Tibial nerve (tissue), 4 donors: ENCODE measurements around the gene ARHGAP27. TPM values are rescaled to one million over a fixed set of nuclear protein-coding genes. Genes with fewer than 3 reads are reported as not detected.

Experiments used
- DNase-seq, 2 donors: peaks; one replicate each; pipeline ENCODE4 v3.0.0-alpha.2; 2019; ENCODE audit warnings: low spot score in 2 of 2
- H3K27ac ChIP-seq, 4 donors: fragments of 200-600 bp; sonication (generic) in 3 of 4; one replicate each; pipeline ENCODE4 v1.5.1; 2017 to 2019; ENCODE audit warnings: mild to moderate bottlenecking in 1 of 4
- H3K27me3 ChIP-seq, 2 donors: fragments of 200-600 bp; sonication (generic) in 1 of 2; one replicate each; pipeline versions ENCODE4 v1.5.1 to v1.6.0; 2017 to 2019
- H3K36me3 ChIP-seq, 3 donors: fragments of 200-600 bp; sonication (generic); one replicate each; pipeline ENCODE4 v1.5.1; 2018 to 2019
- H3K4me1 ChIP-seq, 4 donors: fragments of 200-600 bp; sonication (generic) in 3 of 4; one replicate each; pipeline ENCODE4 v1.5.1; 2017 to 2019
- H3K4me3 ChIP-seq, 4 donors: fragments of 200-600 bp; sonication (generic) in 3 of 4; one replicate each; pipeline ENCODE4 v1.5.1; 2017 to 2019; ENCODE audit warnings: mild to moderate bottlenecking in 1 of 4, moderate library complexity in 1 of 4
- H3K9me3 ChIP-seq, 4 donors: fragments of 200-600 bp; sonication (generic) in 3 of 4; one replicate each; pipeline ENCODE4 v1.5.1; 2017 to 2019
- EP300 ChIP-seq, 2 donors: sonication (generic); formaldehyde crosslinking; IDR thresholded peaks; one replicate each; pipeline ENCODE4 v1.6.1; 2017; ENCODE audit warnings: antibody characterized with exemption in 2 of 2, mild to moderate bottlenecking in 1 of 2
- POLR2A ChIP-seq, 2 donors: fragments of 450-650 bp; IDR thresholded peaks; one replicate each; pipeline ENCODE4 v1.6.1; 2017; ENCODE audit warnings: antibody characterized with exemption in 2 of 2, mild to moderate bottlenecking in 2 of 2, moderate library complexity in 2 of 2
- WGBS, 2 donors: methylation state at CpG; one replicate each; pipeline ENCODE4 v1.1.5; 2018; 5-methylcytosine and 5-hydroxymethylcytosine counted together
- total RNA-seq, 4 donors: library from RNA; depleted of rRNA; stranded (reverse); fragments of >200 nt; gene quantifications; one replicate each; pipeline ENCODE4 v1.1.0, GENCODE V29; 2016
- TF ChIP-seq, protein P1 (sequence below), 5 experiments: fragments of 200-600 bp in 3 of 5; fragments of 450-650 bp in 2 of 5; sonication (generic) in 3 of 5; IDR thresholded peaks; one replicate each; pipeline ENCODE4 v1.5.1; 2016 to 2019; ENCODE audit warnings: antibody characterized with exemption in 5 of 5, mild to moderate bottlenecking in 3 of 5, moderate library complexity in 2 of 5

ARHGAP27 gene
- total RNA-seq, 4 donors from 2014 or later, result 18.4 to 36.3 (median 22.5) TPM

DNA sequence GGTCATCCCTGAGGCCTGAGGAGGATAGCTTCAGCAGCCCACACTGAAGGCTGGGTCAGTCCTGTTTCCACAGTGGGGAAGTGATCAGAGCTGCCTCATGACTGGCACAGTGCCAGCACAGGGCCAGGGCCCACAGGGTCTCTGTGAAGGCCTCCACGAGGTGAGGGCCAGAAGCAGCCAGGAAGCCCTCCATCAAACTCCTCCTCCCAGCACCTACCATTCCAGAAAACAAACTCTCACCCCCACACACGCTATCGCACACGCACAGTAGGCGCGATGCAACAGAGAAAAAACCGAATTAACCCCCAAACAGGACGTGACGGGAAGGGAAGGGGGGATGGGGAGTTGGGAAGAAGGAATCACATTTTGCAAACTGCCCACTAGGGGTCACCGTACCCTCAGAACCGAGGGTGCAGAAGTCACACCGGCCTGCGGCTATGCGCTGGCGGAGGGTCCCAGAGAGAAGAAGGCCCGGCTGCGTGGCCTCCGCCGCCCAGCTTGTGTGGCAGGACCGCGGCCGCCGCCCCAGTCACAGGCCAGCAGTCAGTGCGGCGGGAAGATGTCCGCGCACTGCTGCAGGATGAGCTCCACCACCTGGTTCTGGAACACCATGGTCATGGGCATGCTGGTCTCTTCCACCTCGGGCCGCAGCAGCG lies 37.6 kb downstream of the ARHGAP27 start:
- Histone ChIP-seq H3K9me3 (no peaks in the 10 kb centered on the region), H3K27ac (no peak overlapping the region), H3K4me1 (peaks cover 0 to 12% (median 0%) of the 10 kb centered on the region in 4 donors), H3K4me3 (peak overlapping the region; percentile 6 to 40 (median 21)), H3K27me3 (peaks cover 0 to 10% of the 10 kb centered on the region in 2 donors), H3K36me3 (peaks cover 0 to 27% (median 5%) of the 10 kb centered on the region in 3 donors)
- TF ChIP-seq, protein P1, sequence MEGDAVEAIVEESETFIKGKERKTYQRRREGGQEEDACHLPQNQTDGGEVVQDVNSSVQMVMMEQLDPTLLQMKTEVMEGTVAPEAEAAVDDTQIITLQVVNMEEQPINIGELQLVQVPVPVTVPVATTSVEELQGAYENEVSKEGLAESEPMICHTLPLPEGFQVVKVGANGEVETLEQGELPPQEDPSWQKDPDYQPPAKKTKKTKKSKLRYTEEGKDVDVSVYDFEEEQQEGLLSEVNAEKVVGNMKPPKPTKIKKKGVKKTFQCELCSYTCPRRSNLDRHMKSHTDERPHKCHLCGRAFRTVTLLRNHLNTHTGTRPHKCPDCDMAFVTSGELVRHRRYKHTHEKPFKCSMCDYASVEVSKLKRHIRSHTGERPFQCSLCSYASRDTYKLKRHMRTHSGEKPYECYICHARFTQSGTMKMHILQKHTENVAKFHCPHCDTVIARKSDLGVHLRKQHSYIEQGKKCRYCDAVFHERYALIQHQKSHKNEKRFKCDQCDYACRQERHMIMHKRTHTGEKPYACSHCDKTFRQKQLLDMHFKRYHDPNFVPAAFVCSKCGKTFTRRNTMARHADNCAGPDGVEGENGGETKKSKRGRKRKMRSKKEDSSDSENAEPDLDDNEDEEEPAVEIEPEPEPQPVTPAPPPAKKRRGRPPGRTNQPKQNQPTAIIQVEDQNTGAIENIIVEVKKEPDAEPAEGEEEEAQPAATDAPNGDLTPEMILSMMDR (IDR thresholded peaks at IDR 0.05), result peak; percentile 48 to 86 (median 71)
- TF ChIP-seq POLR2A (IDR thresholded peaks at IDR 0.05), result no peak
- DNase-seq, result peak; percentile 20 to 43
- WGBS, 2 donors, result 7 to 13% methylated on average over 30 of the region's 30 CpGs

DNA sequence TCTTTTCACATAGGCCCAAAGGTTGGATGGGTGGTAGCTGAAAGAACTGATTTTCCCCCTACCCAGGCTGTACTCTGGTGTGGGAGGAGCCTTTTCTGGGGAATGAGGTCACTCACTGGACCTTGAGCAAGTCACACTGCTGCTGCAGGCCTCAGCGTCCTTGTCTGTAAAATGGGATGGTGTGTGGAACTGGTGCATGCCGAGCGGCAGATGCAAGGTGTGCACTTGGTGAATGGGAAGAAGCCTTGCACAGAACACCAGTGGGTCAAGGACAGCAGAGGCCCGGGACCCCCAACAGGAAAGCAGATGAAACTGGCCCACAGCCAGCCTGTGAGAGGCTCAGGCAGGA lies 38.1 kb downstream of the ARHGAP27 start:
- DNase-seq, result no peak
- H3K27me3 ChIP-seq, result peaks cover 0 to 15% of the 10 kb centered on the region in 2 donors
- no peak overlapping the region for H3K4me3 ChIP-seq
- no peaks in the 10 kb centered on the region for H3K9me3 ChIP-seq
- peaks cover 0 to 27% (median 5%) of the 10 kb centered on the region in 3 donors for H3K36me3 ChIP-seq
- H3K4me1 ChIP-seq, result peaks cover 0 to 12% (median 0%) of the 10 kb centered on the region in 4 donors
- WGBS, 2 donors, result 69 to 75% methylated on average over 4 of the region's 4 CpGs
- no peak overlapping the region for H3K27ac ChIP-seq
- TF ChIP-seq EP300 (IDR thresholded peaks at IDR 0.05) (no peak), POLR2A (IDR thresholded peaks at IDR 0.05) (no peak)
- TF ChIP-seq, protein P1 (IDR thresholded peaks at IDR 0.05), result no peak

DNA sequence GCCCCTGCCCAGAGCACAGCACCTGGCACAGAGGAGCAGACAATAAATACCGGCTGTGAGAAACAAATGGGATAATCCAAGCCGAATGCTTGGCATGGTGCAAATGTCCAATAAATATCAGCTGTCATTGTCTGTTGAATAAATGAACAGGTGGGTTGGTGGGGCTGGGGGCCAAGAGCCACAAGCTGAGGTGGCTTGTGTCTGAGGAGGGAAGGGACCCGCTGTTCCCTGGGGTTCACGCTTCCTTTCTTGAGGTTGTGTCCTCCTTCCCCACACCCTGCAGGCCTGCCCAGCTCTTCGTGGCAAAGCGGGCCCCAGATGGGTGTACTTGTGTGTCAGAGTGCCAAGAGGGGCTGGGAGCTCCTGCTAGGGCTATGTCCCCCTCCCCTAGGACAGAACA lies 38.6 kb downstream of the ARHGAP27 start:
- Histone ChIP-seq H3K27me3 (peaks cover 0 to 19% of the 10 kb centered on the region in 2 donors), H3K27ac (no peak overlapping the region), H3K9me3 (no peaks in the 10 kb centered on the region), H3K4me1 (peaks cover 0 to 12% (median 0%) of the 10 kb centered on the region in 4 donors), H3K4me3 (no peak overlapping the region), H3K36me3 (peaks cover 0 to 27% (median 5%) of the 10 kb centered on the region in 3 donors)
- TF ChIP-seq, protein P1 (IDR thresholded peaks at IDR 0.05), result no peak
- TF ChIP-seq EP300 (IDR thresholded peaks at IDR 0.05) (no peak), POLR2A (IDR thresholded peaks at IDR 0.05) (no peak)
- DNase-seq, result no peak
- WGBS, 2 donors, result 83 to 95% methylated on average over 6 of the region's 6 CpGs

DNA sequence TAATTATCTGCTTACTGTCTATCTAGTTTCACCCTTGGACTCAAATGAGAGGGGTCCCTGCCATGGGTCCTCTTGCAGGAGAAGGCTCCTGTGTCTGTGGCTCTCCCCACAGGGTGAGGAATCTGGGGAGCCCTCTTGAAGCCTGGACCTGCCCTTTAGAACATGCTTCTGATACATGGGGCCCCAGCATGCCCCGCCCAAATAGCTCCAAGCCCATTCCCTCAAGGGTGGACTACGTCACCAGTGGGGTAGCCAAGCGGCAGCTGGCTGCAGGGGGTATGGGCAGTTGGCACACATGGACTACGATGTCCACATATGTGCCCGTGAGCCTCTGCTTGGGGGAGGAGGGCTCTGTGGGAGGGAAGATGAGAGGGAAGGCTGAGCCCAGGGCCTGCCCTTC lies 39.3 kb downstream of the ARHGAP27 start:
- 89 to 92% methylated on average over 5 of the region's 5 CpGs for WGBS, 2 donors
- H3K4me1 ChIP-seq, result peaks cover 0 to 12% (median 0%) of the 10 kb centered on the region in 4 donors
- no peaks in the 10 kb centered on the region for H3K9me3 ChIP-seq
- peaks cover 0 to 26% of the 10 kb centered on the region in 2 donors for H3K27me3 ChIP-seq
- no peak for DNase-seq
- peaks cover 0 to 23% (median 5%) of the 10 kb centered on the region in 3 donors for H3K36me3 ChIP-seq
- H3K4me3 ChIP-seq, result no peak overlapping the region
- H3K27ac ChIP-seq, result no peak overlapping the region
- TF ChIP-seq, protein P1 (IDR thresholded peaks at IDR 0.05), result no peak
- no peak for TF ChIP-seq EP300 (IDR thresholded peaks at IDR 0.05)
- TF ChIP-seq POLR2A (IDR thresholded peaks at IDR 0.05), result no peak

DNA sequence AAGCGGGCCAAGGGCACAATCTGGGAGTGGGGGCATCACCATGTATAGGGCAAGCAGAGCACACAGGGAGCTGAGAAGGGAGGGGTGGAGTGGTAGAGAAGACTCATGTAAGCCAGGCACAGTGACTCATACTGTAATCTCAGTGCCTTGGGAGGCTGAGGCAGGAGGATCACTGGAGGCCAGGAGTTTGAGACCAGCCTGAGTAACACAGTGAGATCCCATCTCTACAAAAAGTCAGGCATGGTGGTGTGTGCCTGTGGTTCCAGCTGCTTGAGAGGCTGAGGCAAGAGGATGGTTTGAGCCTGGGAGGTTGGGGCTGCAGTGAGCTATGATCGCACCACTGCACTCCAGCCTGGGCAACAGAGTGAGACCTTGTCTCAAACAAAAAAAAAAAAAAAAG lies 40.8 kb downstream of the ARHGAP27 start:
- H3K27me3 ChIP-seq, result peaks cover 0 to 30% of the 10 kb centered on the region in 2 donors
- DNase-seq, result no peak

More for the DNA sequence above, 40.8 kb downstream of the ARHGAP27 start:
- no peak overlapping the region for H3K27ac ChIP-seq
- H3K9me3 ChIP-seq, result no peaks in the 10 kb centered on the region
- TF ChIP-seq POLR2A (IDR thresholded peaks at IDR 0.05), result no peak
- TF ChIP-seq, protein P1 (IDR thresholded peaks at IDR 0.05), result no peak
- TF ChIP-seq EP300 (IDR thresholded peaks at IDR 0.05), result no peak
- H3K36me3 ChIP-seq, result peaks cover 0 to 12% (median 5%) of the 10 kb centered on the region in 3 donors
- peaks cover 0 to 12% (median 0%) of the 10 kb centered on the region in 4 donors for H3K4me1 ChIP-seq
- H3K4me3 ChIP-seq, result no peak overlapping the region
- 94 to 95% methylated on average over 2 of the region's 2 CpGs for WGBS, 2 donors
